Left hindlimb (tissue), 1 donor: ENCODE results near the gene PKHD1.
"Not testable (repeated sequence)": the region's sequence is repeated elsewhere in the genome, so short reads cannot be mapped to it uniquely, and the experiment has no call there.

ENCODE experiments used
- DNase-seq: peaks from one replicate; pipeline ENCODE4 v3.0.0-alpha.2; 2018

PKHD1 gene

GRCh38 chr6:51913265-51913664, 174.1 kb downstream of the PKHD1 start:
- DNase-seq, result no peak

DNA sequence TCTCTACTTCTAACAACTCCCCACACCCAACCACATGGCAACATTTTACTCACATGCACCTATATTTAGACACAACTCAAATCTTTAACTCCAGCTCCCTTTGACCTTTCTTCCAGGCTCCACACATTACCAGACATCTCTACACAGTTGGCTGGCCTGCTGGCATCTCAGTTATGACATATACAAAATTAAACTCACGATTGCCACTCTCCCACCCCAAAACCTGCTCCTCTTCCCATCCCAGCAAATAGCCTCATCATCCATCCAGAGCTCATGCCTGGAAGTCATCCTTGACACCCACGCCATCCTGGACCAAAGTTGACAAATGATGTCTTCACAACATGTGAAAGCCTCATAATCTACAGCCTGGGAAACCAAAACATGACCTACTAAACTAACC, 176.6 kb downstream of the PKHD1 start:
- no peak for DNase-seq

DNA sequence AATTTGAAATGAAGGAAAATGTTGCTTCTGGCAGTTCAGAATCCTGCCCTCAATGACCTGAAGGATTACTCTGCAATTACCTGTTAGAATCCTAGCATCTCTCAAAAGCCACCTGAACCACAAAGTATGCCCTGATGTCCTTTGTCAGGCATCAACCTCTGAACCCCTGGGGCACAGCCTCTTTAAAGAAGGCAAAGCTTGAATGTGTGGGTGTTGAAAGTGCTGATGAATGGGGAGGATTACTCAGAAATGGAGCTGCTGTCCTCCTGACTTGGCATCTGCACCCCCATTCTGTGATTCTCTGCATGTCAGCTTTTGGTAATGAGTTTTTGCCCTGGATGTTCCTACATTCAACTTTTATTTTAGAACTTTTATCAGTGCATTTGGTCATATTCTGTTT, 179.2 kb downstream of the PKHD1 start:
- no peak for DNase-seq

DNA sequence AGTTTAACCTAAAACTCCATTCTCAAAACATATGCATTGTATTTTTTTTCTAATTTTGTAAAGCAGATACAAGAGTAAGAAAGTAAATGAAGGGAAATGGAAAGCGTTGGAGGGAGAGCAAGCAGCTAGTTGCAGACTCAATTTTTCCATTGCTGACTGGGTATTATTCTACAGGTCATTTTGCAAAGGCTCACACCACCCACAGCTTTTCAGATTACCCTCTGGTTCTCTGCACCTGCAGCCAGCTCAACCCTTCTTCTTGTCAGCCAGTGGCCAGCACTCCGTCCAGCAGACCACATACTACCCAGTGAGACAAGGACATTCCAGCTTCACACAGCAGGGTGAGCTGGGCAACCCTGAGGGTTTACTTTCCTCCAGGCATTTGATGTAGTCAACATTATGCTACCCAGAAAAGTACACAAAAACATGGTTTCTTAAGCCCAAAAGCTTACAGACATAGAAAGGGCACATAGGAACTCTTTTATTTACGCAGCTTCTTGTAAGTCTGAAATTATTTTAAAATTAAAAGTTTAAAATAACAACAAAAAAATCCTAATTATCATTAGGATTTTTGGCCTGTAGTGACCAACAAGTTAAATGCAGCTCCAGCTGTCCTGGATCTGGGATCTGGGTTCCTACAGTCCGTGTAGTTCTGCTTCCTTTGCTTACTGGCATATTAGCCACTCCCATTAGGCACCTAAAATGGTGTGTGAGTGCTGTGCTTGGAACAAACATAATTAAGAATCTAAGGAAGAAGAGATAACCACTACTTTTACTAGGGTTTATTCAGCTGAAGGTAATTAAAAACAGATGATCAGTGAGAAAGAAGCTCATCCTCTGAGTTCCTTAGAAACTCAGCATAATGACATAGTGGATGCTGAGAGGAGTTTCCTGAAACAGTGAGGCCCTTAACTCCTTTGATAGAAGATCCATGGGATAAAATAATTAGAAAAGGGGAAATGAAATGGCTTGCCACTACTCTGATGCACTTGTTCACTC, 185.3 kb downstream of the PKHD1 start:
- DNase-seq, result no peak

- DNase-seq, result no peak
Observed at GRCh38 chr6:51893366-51893765, 194.0 kb downstream of the PKHD1 start.

DNA sequence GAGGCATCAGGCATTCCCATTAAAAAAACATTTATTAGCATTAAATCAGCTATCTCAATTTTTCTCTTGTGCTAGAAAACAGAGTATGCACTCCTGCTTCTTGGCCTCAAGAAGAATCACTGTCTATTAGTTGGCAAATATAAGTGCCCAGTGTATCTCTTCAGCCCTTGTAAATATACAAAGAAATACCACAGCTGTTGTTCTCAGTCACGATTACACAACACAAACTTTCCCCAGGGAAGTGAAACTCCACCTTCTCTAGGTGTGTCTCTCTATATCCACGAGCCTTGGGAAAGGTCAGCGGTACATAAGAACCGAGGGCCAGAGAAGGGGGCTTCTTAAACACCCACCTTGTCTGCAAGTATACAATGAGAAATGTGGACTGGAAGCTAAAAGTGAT, 194.7 kb downstream of the PKHD1 start:
- DNase-seq, result no peak

DNA sequence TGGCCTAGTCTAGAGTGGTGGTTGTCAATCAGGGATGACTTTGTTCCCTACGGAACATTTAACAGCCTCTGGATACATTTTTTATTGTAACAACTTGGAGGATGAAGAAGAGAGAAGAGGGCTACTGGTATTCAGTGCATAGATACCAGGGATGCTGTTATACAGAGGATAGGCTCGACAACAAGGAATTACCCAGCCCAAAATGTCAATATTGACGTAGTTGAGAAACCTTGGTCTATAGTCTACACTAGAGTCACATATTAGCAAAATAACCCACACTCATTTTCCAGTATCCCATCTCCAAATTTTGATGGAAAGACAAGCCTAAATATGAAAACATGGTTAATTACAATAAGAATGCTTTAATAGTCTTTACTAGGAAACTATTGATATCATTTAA, 195.1 kb downstream of the PKHD1 start:
- DNase-seq, result no peak

GRCh38 chr6:51891784-51892183, 195.6 kb downstream of the PKHD1 start:
- no peak for DNase-seq

GRCh38 chr6:51887859-51888258, 199.6 kb downstream of the PKHD1 start:
- DNase-seq, result no peak

DNA sequence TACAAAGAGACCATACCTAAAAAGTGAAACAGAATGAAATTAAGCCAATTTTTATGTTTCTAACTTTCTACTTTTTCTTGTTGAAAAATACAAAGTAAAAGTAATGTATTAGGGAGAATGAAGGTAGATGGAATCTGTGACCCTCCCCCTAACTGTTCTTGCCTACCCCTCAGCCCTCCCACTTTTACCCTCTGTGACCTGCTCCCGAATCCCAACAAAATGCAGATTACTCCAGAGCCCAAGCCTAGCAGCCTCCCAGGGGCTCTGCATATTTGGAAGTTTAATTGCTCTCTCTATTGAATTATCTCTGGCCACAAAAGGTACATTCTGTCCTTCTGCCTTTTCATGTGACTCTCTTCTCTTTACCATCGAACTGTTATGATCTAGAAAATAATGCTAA, 201.5 kb downstream of the PKHD1 start:
- DNase-seq, result no peak

- no peak for DNase-seq
Observed at GRCh38 chr6:51868591-51869355, 218.6 kb downstream of the PKHD1 start.

DNA sequence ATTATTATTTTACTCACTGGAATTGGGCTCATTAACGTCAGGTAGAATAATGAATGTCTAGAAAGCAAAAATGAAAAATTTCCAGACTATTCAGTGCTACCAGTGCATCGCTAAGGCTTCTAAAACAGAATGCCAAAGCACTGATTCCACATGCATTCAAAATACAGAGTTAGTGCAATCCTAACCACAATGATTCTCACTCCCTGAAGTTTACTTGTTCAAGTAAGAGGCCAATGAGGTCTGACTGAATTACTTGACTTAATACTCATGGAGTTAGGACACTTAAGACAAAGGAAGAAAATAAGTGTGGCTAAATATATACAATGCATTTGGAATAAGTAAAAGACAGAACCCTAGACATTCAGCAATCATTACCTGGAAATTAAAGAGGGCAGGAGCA, 220.5 kb downstream of the PKHD1 start:
- DNase-seq, result no peak

GRCh38 chr6:51865996-51866395, 221.4 kb downstream of the PKHD1 start:
- no peak for DNase-seq

DNA sequence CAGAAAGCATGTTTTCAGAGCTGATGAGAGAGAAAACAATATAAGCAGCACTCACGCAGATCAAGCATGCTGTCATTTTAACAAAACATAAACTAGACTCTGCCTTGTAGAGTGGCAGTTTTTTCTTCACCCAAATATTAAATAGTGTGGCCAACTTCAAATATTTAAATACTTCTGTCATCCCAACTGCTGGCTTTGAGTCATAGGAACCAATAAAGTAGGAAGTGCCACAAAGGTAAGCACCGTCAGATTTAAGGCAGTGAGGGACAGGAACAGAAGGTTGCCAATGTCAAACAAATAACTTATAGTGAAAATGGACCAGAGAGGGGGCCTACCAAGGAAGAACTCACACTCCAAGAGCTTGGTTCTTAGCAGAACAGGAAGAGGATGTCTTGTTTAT, 222.2 kb downstream of the PKHD1 start:
- DNase-seq, result no peak

GRCh38 chr6:51857134-51857533, 230.3 kb downstream of the PKHD1 start:
- no peak for DNase-seq

DNA sequence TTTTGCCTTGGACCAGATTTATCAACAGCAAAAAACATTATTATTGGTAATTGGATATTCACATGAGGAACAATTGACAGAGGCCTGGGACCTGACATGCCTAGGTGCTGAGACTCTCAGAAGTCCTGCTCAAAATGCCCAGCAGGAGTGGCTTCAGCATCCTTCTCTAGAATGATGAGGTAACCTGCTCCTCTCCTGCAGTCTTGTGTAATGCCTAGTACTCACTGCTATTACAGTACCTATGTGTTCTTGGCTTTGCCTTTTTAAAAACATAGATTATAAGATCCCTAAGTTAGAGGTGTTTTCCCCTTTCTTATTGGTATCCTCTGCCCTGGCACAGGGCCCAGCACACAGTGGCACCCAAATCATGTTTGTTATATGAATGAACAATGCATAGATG, 230.9 kb downstream of the PKHD1 start:
- no peak for DNase-seq

GRCh38 chr6:51855310-51856082, 231.9 kb downstream of the PKHD1 start:
- no peak for DNase-seq

DNA sequence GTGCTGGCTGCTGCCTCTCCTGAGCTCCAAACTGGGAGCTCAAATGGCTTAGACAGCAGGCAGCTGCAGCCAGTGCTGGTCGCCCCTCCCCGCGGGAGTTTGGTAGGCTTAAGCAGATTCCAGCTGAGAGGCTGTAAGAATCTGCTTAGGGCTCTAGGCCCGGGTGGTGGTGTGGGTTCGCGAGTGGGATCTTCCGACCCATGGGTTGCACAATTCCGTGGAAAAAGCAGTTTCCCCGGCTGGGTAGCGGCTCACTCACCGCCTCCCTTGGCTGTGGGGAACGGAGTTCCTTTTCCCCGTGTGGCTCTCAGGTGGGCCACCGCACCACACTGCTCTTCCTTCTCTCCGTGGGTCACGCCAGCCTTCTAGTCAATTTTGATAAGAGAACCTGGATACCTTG, 232.5 kb downstream of the PKHD1 start:
- DNase-seq, result no peak

- no peak for DNase-seq
Observed at GRCh38 chr6:51854347-51854746, 233.1 kb downstream of the PKHD1 start.

DNA sequence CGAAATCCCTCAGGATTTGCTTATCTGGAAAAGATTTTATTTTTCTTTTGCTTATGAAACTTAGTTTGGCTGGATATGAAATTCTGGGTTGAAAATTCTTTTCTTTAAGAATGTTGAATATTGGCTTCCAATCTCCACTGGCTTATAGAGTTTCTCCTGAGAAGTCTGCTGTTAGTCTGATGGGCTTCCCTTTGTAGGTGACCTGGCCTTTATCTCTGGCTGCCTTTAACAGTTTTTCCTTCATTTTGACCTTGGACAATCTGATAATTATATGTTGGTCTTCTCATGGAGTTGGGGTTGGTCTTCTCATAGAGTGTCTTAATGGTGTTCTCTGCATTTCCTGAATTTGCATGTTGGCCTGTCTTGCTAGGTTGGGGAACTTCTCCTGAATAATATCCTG, 234.3 kb downstream of the PKHD1 start:
- not testable (repeated sequence) for DNase-seq

- DNase-seq, result no peak
Observed at GRCh38 chr6:51846531-51846930, 240.9 kb downstream of the PKHD1 start.

DNA sequence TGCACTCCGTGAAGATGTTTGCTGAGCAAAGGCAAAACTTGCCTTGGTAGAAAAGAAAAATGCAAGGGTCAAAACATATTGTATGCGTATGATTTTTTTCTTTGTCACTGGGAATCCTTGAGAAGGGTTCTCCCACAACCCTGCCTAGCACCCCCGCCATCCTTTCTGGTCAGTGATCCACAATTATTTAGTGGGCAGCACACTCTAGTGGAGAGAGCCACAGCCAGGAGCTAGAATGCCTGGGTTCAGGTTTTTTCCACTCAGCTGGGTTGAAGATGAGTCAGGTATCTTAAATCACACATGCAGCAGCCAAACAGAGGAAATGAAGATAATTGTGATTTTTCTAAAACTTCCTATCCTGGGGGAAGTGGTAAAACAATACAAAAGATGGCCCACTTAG, 243.1 kb downstream of the PKHD1 start:
- no peak for DNase-seq

DNA sequence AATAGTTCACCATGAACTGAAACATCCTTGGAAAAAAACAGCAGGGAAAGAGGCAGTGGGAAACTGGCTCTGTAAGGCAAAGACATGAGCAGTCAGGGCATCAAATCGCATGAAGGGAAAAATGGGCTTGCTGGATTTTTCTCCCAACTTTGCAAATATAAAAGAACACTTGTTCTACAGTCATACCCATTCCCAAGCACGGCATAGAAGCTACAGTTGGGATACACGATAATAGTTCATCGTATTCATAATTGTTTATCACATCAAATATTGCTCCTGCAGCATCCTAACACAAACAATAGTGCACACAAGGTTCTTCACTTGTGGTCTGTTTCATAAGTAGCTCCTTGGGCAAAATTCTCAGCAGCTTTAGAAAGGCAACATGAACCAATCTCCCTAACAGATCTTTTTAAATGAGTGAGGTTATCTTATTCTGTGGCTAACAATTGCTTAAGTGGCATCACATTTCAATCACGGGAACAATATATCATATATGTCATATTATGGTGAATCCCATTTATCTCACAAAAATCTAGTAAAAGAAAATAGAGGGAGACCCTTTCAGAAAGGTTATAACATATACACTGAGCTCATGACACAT, 243.9 kb downstream of the PKHD1 start:
- no peak for DNase-seq
